ENCODE data around the gene ZNF792. TPM values are rescaled to one million over a fixed set of nuclear protein-coding genes. Genes with fewer than 3 reads are reported as not detected.

The ZNF792 gene
- total RNA-seq, 4 donors from 2014 or later = 7.5 to 13.2 (median 9.3) TPM

Other genes with a start within 250 kb of the ZNF792 start
- 10 to 100 TPM; 28.1 to 39.8 (median 36.0) TPM for gene ZNF181, start 230.0 kb downstream of the ZNF792 start, total RNA-seq
- gene ZNF599, start 191.0 kb downstream of the ZNF792 start, total RNA-seq = 10 to 100 TPM; 14.3 to 22.5 (median 17.2) TPM
- gene ZNF30, start 37.3 kb downstream of the ZNF792 start, total RNA-seq = 1 to 10 TPM; 2.4 to 5.6 (median 3.1) TPM
- gene GRAMD1A, start 36.1 kb upstream of the ZNF792 start, total RNA-seq = 10 to 100 TPM; 33.4 to 57.5 (median 47.0) TPM
- 10 to 100 TPM in 2 of 4 donors, 1 to 10 TPM in 2; 5.7 to 19.6 (median 10.1) TPM for gene SCN1B, start 66.2 kb upstream of the ZNF792 start, total RNA-seq
- 10 to 100 TPM; 16.3 to 19.3 (median 17.9) TPM for gene HPN, start 77.5 kb upstream of the ZNF792 start, total RNA-seq
- gene FXYD3, start 151.6 kb upstream of the ZNF792 start, total RNA-seq = 1 to 10 TPM in 1 of 4 donors, not detected in 3; 1.1 TPM
- gene LGI4, start 170.8 kb upstream of the ZNF792 start, total RNA-seq = 10 to 100 TPM in 1 of 4 donors, 1 to 10 TPM in 3; 3.2 to 10.9 (median 6.9) TPM
- 10 to 100 TPM in 2 of 4 donors, 1 to 10 TPM in 2; 1.1 to 26.3 (median 8.8) TPM for gene FXYD1, start 174.6 kb upstream of the ZNF792 start, total RNA-seq
- gene FXYD7, start 179.0 kb upstream of the ZNF792 start, total RNA-seq = 1 to 10 TPM in 1 of 4 donors, not detected in 3; 1.6 TPM
- 10 to 100 TPM in 3 of 4 donors, 1 to 10 TPM in 1; 9.3 to 52.4 (median 19.6) TPM for gene FXYD5, start 190.5 kb upstream of the ZNF792 start, total RNA-seq

All from thyroid gland (tissue), 4 donors.